ENCODE results near the gene SAG. TPM values are rescaled to one million over a fixed set of nuclear protein-coding genes. Genes with fewer than 3 reads are reported as not detected.

Gene SAG
- total and polyA plus RNA-seq, 3 donors from 2014 or later = 5.1 to 25.6 (median 10.2) TPM

- H3K4me1 ChIP-seq = no peaks in the 10 kb centered on the region
- intact Hi-C loops (cut with DNase I; ENCODE audit: low total_unique reads) = no loop called here
- H3K27ac ChIP-seq = no peak overlapping the region
- DNase-seq = no peak
- WGBS, 2 donors = 87 to 88% methylated on average over 5 of the region's 5 CpGs
- H3K27me3 ChIP-seq = no peaks in the 10 kb centered on the region
- H3K9me3 ChIP-seq = no peaks in the 10 kb centered on the region
- no peak overlapping the region for H3K4me3 ChIP-seq
- no peak for TF ChIP-seq POLR2A (IDR thresholded peaks at IDR 0.05)
- TF ChIP-seq, protein P1, sequence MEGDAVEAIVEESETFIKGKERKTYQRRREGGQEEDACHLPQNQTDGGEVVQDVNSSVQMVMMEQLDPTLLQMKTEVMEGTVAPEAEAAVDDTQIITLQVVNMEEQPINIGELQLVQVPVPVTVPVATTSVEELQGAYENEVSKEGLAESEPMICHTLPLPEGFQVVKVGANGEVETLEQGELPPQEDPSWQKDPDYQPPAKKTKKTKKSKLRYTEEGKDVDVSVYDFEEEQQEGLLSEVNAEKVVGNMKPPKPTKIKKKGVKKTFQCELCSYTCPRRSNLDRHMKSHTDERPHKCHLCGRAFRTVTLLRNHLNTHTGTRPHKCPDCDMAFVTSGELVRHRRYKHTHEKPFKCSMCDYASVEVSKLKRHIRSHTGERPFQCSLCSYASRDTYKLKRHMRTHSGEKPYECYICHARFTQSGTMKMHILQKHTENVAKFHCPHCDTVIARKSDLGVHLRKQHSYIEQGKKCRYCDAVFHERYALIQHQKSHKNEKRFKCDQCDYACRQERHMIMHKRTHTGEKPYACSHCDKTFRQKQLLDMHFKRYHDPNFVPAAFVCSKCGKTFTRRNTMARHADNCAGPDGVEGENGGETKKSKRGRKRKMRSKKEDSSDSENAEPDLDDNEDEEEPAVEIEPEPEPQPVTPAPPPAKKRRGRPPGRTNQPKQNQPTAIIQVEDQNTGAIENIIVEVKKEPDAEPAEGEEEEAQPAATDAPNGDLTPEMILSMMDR (IDR thresholded peaks at IDR 0.05) = no peak
- no peaks in the 10 kb centered on the region for H3K36me3 ChIP-seq (ENCODE audit: low read depth, missing control alignments)
These were observed 19.0 kb upstream of the SAG start for GRCh38 chr2:233288663-233289062.

- intact Hi-C loops (cut with DNase I; ENCODE audit: low total_unique reads) = no loop called here
- WGBS, 2 donors = 96 to 97% methylated on average over 9 to 12 of the region's 12 CpGs
- no peaks in the 10 kb centered on the region for H3K36me3 ChIP-seq (ENCODE audit: low read depth, missing control alignments)
- H3K27ac ChIP-seq = no peak overlapping the region
- H3K27me3 ChIP-seq = no peaks in the 10 kb centered on the region
- H3K9me3 ChIP-seq = no peaks in the 10 kb centered on the region
- TF ChIP-seq, protein P1 (IDR thresholded peaks at IDR 0.05) = no peak
- no peak for DNase-seq
- H3K4me3 ChIP-seq = no peak overlapping the region
- no peaks in the 10 kb centered on the region for H3K4me1 ChIP-seq
These were observed 18.0 kb upstream of the SAG start for GRCh38 chr2:233289648-233290047.

DNA sequence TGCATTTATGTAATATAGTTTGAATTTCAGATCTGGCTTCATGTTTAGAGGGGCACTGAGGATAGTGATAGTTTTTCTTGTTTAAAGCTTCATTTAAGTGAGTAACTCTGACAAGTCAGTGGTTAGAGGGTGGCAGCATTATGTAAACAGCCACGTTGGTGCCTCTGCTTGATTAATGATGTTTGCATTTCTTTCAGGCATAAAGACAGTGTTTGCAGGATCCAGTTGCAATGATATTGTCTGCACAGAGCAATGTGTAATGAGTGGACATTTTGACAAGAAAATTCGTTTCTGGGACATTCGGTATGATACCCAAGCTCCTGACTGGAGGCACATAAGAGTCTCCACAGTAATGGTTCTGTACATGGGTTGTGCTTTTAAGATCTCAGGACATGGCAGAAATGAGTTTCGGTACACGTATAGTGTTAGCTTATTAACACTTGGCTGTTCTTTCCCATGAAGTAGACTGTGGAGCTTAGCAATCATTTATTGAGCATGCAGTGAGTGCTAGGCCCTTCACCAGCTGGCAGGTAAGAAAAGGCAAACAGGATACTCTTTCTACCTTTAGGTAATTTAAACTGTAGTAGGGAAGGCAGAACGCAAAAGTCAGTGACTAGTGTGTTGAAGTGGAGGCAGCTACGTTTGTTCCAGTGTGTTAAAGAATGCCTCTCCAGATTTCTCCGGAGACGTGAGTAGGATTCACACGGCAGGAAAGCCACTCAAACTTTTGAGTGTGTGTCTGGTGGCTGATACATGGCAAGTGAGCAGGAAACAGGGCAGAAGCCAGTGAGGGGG lies 17.4 kb upstream of the SAG start:
- Histone ChIP-seq H3K4me3 (no peak overlapping the region), H3K27me3 (no peaks in the 10 kb centered on the region), H3K4me1 (no peaks in the 10 kb centered on the region), H3K9me3 (no peaks in the 10 kb centered on the region), H3K36me3 (ENCODE audit: low read depth, missing control alignments) (no peaks in the 10 kb centered on the region), H3K27ac (no peak overlapping the region)
- whole genome bisulfite sequencing, 2 donors = 89 to 95% methylated on average over 10 of the region's 10 CpGs
- TF ChIP-seq, protein P1 (IDR thresholded peaks at IDR 0.05) = no peak
- no peak for TF ChIP-seq POLR2A (IDR thresholded peaks at IDR 0.05)
- intact Hi-C loops (cut with DNase I; ENCODE audit: low total_unique reads) = no loop called here
- DNase-seq = no peak

DNA sequence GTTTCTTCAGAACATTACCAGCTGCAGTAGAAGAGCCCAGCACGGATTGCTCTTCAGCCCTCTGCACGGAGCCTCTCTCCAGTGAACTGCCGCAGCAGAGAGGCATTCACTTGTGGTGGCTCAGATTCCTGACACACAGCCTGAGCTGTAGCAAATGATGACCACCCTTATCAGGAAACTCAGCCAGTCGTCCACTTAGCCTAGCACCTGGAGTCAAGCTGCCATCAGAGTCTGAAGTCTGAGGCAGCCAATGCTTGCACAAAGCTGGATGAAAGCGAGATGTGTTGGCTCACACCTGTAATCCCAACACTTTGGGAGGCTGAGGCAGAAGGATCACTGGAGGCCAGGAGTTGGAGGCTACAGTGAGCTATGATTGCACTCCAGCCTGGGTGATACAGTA lies 11.7 kb upstream of the SAG start:
- no peak for DNase-seq
- Histone ChIP-seq H3K4me1 (no peaks in the 10 kb centered on the region), H3K36me3 (ENCODE audit: low read depth, missing control alignments) (no peaks in the 10 kb centered on the region), H3K4me3 (no peak overlapping the region), H3K27me3 (no peaks in the 10 kb centered on the region), H3K27ac (no peak overlapping the region), H3K9me3 (no peaks in the 10 kb centered on the region)
- 77 to 83% methylated on average over 5 of the region's 5 CpGs for WGBS, 2 donors
- intact Hi-C loops (cut with DNase I; ENCODE audit: low total_unique reads) = no loop called here
- no peak for TF ChIP-seq POLR2A (IDR thresholded peaks at IDR 0.05)
- TF ChIP-seq, protein P1 (IDR thresholded peaks at IDR 0.05) = no peak

- H3K4me3 ChIP-seq = no peak overlapping the region
- no peaks in the 10 kb centered on the region for H3K36me3 ChIP-seq (ENCODE audit: low read depth, missing control alignments)
- DNase-seq = no peak
- H3K4me1 ChIP-seq = no peaks in the 10 kb centered on the region
- no peaks in the 10 kb centered on the region for H3K9me3 ChIP-seq
- no peaks in the 10 kb centered on the region for H3K27me3 ChIP-seq
- intact Hi-C loops (cut with DNase I; ENCODE audit: low total_unique reads) = no loop called here
- no peak for TF ChIP-seq POLR2A (IDR thresholded peaks at IDR 0.05)
- TF ChIP-seq, protein P1 (IDR thresholded peaks at IDR 0.05) = no peak
- H3K27ac ChIP-seq = no peak overlapping the region
- 84 to 86% methylated on average over 7 of the region's 7 CpGs for WGBS, 2 donors
These were observed 10.5 kb upstream of the SAG start for GRCh38 chr2:233297076-233297475.

Measured in testis (tissue), 3 donors.